ENCODE results near the gene GNB3. TPM values are rescaled to one million over a fixed set of nuclear protein-coding genes. Genes with fewer than 3 reads are reported as not detected.
"Not testable (repeated sequence)": the region's sequence is repeated elsewhere in the genome, so short reads cannot be mapped to it uniquely, and the experiment has no call there.

The GNB3 gene
- total RNA-seq, 1 donor from 2014 or later = 5.6 TPM

- H3K9me3 Mint-ChIP-seq (ENCODE audit: low read depth) = no peaks in the 10 kb centered on the region
- peak; percentile 100 for TF ChIP-seq CTCF (IDR thresholded peaks at IDR 0.05; ENCODE audit: unreplicated experiment)
Observed at GRCh38 chr12:6869049-6870021, 28.6 kb downstream of the GNB3 start.

GRCh38 chr12:6870304-6870703 is 29.6 kb downstream of the GNB3 start:
- H3K27ac Mint-ChIP-seq; H3K9me3 Mint-ChIP-seq (ENCODE audit: low read depth); H3K4me3 Mint-ChIP-seq (ENCODE audit: low read depth); H3K27me3 Mint-ChIP-seq; DNase-seq (ENCODE audit: low spot score, unreplicated experiment): not testable (repeated sequence)
- H3K4me1 Mint-ChIP-seq (ENCODE audit: low read depth) = peaks cover 30% of the 10 kb centered on the region
- peaks cover 22% of the 10 kb centered on the region for H3K36me3 Mint-ChIP-seq (ENCODE audit: insufficient read depth)

More at GRCh38 chr12:6869049-6870021, 28.6 kb downstream of the GNB3 start:
- H3K27ac Mint-ChIP-seq = peak overlapping the region; percentile 85
- H3K36me3 Mint-ChIP-seq (ENCODE audit: insufficient read depth) = peaks cover 29% of the 10 kb centered on the region
- peaks cover 30% of the 10 kb centered on the region for H3K4me1 Mint-ChIP-seq (ENCODE audit: low read depth)
- DNase-seq (ENCODE audit: low spot score, unreplicated experiment) = peak; percentile 95
- H3K27me3 Mint-ChIP-seq = peaks cover 10% of the 10 kb centered on the region
- H3K4me3 Mint-ChIP-seq (ENCODE audit: low read depth) = peak overlapping the region; percentile 94

- Mint-ChIP-seq H3K27ac (peak overlapping the region; percentile 92), H3K4me3 (ENCODE audit: low read depth) (peak overlapping the region; percentile 93), H3K9me3 (ENCODE audit: low read depth) (no peaks in the 10 kb centered on the region), H3K27me3 (peaks cover 4% of the 10 kb centered on the region), H3K4me1 (ENCODE audit: low read depth) (peaks cover 32% of the 10 kb centered on the region), H3K36me3 (ENCODE audit: insufficient read depth) (peaks cover 20% of the 10 kb centered on the region)
- TF ChIP-seq CTCF (IDR thresholded peaks at IDR 0.05; ENCODE audit: unreplicated experiment) = no peak
- no peak for DNase-seq (ENCODE audit: low spot score, unreplicated experiment)
Observed at GRCh38 chr12:6871052-6871957, 30.6 kb downstream of the GNB3 start.

GRCh38 chr12:6872073-6873048 is 31.6 kb downstream of the GNB3 start:
- peak overlapping the region; percentile 92 for H3K27ac Mint-ChIP-seq
- peaks cover 32% of the 10 kb centered on the region for H3K4me1 Mint-ChIP-seq (ENCODE audit: low read depth)
- peak overlapping the region; percentile 93 for H3K4me3 Mint-ChIP-seq (ENCODE audit: low read depth)
- H3K36me3 Mint-ChIP-seq (ENCODE audit: insufficient read depth) = peaks cover 23% of the 10 kb centered on the region
- TF ChIP-seq CTCF (IDR thresholded peaks at IDR 0.05; ENCODE audit: unreplicated experiment) = peak; percentile 100
- DNase-seq (ENCODE audit: low spot score, unreplicated experiment) = peak; percentile 98
- H3K27me3 Mint-ChIP-seq = no peaks in the 10 kb centered on the region
- H3K9me3 Mint-ChIP-seq (ENCODE audit: low read depth) = no peaks in the 10 kb centered on the region
